ENCODE data around the gene CDH13.

CDH13 gene

DNA sequence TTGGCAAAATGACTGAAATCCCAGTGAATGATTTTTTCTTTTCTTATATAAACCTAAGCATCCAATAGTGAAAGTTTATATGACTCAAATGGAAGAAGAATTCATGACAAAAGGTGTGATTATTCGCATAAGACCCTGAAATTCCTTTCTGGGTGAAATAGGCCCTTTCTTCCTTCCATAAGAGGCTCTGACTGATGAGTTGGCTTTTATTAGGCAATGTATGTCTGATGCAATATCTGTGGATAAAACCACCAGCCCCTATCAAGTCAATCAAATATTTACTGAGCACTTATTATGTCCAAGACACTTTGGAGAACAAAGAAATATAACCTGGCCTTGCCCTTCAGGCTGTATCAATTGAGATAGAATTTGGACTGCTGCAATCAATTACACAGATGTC is 316.6 kb downstream of the CDH13 start:
- intact Hi-C loops (cut with micrococcal nuclease), result no loop called here
- Mint-ChIP-seq H3K27me3 (no peaks in the 10 kb centered on the region), H3K36me3 (ENCODE audit: low read depth) (no peaks in the 10 kb centered on the region), H3K4me3 (no peak overlapping the region), H3K9me3 (peaks cover 14% of the 10 kb centered on the region), H3K27ac (no peak overlapping the region), H3K4me1 (ENCODE audit: low read depth) (peaks cover 11% of the 10 kb centered on the region)

DNA sequence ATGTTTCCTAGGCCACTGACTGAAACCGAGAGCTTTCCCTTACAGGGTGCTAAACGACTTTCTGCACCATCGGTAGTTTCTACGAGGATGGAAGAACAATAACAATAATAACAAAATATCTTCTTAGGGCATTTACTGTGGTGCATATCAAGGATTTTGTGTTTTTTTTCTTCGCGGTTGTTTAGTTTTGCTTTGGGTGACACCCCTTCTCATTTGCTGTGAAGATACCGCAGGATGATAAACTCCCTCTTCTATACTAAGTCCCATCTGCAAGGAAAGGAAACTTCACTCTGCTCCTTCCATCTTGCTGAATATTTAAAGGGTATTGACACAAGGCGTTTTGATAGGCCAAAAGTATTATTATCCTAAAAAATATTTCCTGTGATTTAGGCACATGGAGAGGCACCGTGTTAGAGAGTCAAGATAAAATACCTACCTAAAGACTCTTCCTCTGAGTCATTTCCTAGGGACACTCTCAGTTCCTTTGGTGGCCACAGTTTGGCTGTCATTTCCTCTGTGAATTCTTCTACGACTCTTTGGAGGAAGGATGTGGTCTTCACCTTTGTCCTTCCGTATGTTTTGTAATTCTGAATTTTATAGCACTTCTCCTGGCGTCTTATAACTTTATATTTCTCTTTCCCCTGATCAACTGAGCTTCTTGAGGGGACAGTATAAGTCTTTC is 318.8 kb downstream of the CDH13 start:
- H3K27me3 Mint-ChIP-seq, result no peaks in the 10 kb centered on the region
- H3K4me1 Mint-ChIP-seq (ENCODE audit: low read depth), result peaks cover 11% of the 10 kb centered on the region
- H3K27ac Mint-ChIP-seq, result no peak overlapping the region
- no peak overlapping the region for H3K4me3 Mint-ChIP-seq
- intact Hi-C loops (cut with micrococcal nuclease), result no loop called here
- peaks cover 27% of the 10 kb centered on the region for H3K9me3 Mint-ChIP-seq
- no peaks in the 10 kb centered on the region for H3K36me3 Mint-ChIP-seq (ENCODE audit: low read depth)

DNA sequence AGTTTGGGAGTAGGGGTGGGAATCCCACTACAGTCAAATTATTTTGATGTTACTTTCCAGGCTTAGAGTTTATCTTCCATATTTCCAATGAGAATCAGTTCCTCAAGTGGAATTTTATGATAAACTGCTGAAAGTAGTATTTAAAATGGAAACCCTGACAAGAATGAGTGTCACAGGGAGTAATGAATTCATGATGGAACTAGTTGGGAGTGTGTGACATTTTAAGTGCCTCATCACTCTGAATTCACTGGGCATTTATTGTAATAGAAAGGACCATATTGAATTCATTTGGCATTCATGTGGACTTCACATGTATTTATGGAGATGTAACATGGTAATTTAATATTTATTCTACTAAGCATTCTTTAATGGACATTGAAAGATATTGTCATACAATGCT is 320.9 kb downstream of the CDH13 start:
- H3K4me3 Mint-ChIP-seq, result no peak overlapping the region
- H3K27ac Mint-ChIP-seq, result no peak overlapping the region
- H3K4me1 Mint-ChIP-seq (ENCODE audit: low read depth), result peaks cover 6% of the 10 kb centered on the region
- H3K27me3 Mint-ChIP-seq, result no peaks in the 10 kb centered on the region
- intact Hi-C loops (cut with micrococcal nuclease), result no loop called here
- no peaks in the 10 kb centered on the region for H3K36me3 Mint-ChIP-seq (ENCODE audit: low read depth)
- H3K9me3 Mint-ChIP-seq, result peaks cover 14% of the 10 kb centered on the region

DNA sequence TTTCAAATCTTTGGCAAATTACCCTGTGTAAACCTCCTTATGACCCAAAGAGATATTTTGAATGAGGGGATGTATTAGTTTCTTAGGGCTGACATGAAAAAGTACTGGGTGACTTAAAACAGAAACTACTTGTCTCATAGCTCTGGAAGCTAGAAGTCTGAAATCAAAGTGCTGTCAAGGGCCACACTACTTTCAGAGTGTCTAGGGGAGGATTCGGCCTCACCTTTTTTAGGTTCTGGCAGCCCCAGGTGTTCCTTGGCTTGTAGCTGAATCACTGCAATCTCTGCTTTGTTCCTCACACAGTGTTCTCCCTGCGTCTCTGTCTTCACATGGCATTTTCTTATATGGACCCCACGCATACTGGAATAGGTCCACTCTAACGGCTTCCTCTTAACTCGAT is 322.2 kb downstream of the CDH13 start:
- Mint-ChIP-seq H3K4me3 (no peak overlapping the region), H3K27me3 (no peaks in the 10 kb centered on the region), H3K27ac (no peak overlapping the region), H3K36me3 (ENCODE audit: low read depth) (no peaks in the 10 kb centered on the region), H3K4me1 (ENCODE audit: low read depth) (peaks cover 6% of the 10 kb centered on the region), H3K9me3 (peaks cover 14% of the 10 kb centered on the region)
- intact Hi-C loops (cut with micrococcal nuclease), result no loop called here

DNA sequence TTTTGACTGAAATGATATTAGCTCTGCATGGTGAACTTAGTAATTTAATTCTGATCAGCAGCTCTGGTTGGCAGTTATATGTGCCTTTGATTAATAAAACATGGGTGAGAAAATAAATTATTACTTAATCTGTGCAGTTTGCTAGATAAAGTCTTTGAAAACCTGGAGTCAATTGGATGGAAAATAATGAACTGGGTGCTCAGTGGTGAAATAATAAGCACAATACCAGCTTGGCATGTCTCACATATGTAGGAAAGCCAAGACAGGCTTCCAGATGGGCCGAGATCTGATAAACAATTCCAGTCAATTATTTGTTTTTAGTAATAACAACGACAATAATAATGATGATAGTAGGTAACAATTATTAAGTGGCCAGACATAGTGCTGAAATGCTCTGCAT is 326.7 kb downstream of the CDH13 start:
- no peaks in the 10 kb centered on the region for H3K27me3 Mint-ChIP-seq
- no peaks in the 10 kb centered on the region for H3K4me1 Mint-ChIP-seq (ENCODE audit: low read depth)
- H3K36me3 Mint-ChIP-seq (ENCODE audit: low read depth), result no peaks in the 10 kb centered on the region
- intact Hi-C loops (cut with micrococcal nuclease), result no loop called here
- no peak overlapping the region for H3K4me3 Mint-ChIP-seq
- H3K27ac Mint-ChIP-seq, result no peak overlapping the region
- H3K9me3 Mint-ChIP-seq, result peaks cover 14% of the 10 kb centered on the region

DNA sequence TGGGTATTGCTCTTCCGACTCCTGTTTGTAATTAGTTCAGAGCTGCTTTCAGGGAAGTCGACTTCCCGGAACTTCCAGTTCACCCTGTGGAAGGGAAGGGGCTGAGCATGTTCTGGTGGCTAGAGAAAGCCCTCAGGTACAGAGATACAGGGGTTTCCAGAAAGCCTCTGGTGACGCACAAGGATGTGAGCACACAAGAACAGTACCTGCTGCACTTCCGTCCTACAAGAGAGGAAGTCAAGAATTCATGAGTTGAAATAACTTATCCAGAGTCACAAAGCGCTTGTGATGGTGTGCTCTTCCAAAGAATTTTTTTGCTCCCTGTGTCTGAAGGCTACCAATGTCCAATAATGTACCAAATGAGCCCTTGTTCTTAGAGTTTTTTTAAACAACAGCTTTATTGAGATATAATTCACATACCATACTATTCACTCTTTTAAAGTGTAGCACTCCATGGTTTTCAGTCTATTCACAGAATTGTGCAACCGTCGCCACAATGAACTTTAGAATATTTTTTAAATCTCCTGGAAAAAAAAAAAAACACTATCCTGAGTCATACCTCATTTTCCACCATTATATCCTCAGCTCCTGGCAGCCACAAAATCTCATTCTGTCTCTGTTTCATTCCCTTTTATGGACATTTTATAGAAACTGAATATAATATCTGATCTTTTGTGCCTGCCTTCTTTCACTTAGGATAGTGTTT is 327.6 kb downstream of the CDH13 start:
- H3K36me3 Mint-ChIP-seq (ENCODE audit: low read depth), result no peaks in the 10 kb centered on the region
- no peak overlapping the region for H3K27ac Mint-ChIP-seq
- intact Hi-C loops (cut with micrococcal nuclease), result no loop called here
- no peaks in the 10 kb centered on the region for H3K27me3 Mint-ChIP-seq
- H3K9me3 Mint-ChIP-seq, result peaks cover 13% of the 10 kb centered on the region
- H3K4me3 Mint-ChIP-seq, result no peak overlapping the region
- H3K4me1 Mint-ChIP-seq (ENCODE audit: low read depth), result no peaks in the 10 kb centered on the region

DNA sequence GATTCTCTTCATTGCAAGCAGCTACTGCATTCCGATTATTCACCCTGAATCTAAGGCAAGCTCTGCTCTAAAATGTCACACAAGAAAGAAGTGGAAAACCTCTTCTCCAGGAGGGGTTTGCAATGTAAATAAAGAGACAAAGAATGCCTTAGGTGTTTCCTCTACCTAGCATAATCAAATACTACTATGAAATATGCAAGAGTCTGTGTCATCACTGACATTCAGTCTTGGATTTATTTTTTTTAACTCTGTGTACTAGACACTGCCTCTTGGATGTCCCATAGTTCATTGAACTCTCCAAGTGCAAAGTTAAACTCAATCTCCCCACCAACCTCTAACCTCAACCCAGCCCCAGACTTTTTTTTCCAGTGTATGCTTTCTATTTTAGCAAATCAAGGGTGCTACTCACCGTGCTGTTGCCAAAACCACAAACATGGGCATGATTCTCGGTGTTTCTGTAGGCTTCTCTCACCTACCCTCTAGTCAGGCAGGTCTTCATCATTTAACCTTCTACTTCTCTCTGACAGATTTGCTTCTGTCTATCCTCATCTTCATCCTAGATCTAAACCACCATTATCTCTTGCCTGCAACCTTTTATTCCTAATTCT is 329.1 kb downstream of the CDH13 start:
- Mint-ChIP-seq H3K4me1 (ENCODE audit: low read depth) (no peaks in the 10 kb centered on the region), H3K9me3 (no peaks in the 10 kb centered on the region), H3K4me3 (no peak overlapping the region), H3K27ac (no peak overlapping the region), H3K36me3 (ENCODE audit: low read depth) (no peaks in the 10 kb centered on the region), H3K27me3 (no peaks in the 10 kb centered on the region)
- intact Hi-C loops (cut with micrococcal nuclease), result no loop called here

DNA sequence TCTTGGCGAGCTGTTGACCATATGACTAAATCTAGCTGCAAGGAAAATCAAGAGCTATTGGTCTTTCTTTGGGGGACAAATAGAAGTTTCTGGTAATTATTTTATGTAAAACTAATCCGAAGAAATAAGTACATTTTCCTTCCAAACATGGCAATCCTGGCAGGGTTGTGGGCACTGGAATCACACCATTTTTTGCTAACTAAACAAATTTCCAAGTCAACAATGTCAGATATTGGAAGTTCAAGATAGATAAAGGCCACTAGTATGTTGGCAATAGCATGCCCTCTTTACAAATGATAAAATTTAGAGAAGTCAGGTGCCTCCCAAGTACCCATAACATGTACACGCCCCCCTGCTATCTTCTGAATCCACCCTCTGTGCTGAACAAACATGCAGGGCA is 330.4 kb downstream of the CDH13 start:
- no peak overlapping the region for H3K4me3 Mint-ChIP-seq
- no peak overlapping the region for H3K27ac Mint-ChIP-seq
- no peaks in the 10 kb centered on the region for H3K9me3 Mint-ChIP-seq
- no peaks in the 10 kb centered on the region for H3K36me3 Mint-ChIP-seq (ENCODE audit: low read depth)
- intact Hi-C loops (cut with micrococcal nuclease), result no loop called here
- no peaks in the 10 kb centered on the region for H3K27me3 Mint-ChIP-seq
- H3K4me1 Mint-ChIP-seq (ENCODE audit: low read depth), result no peaks in the 10 kb centered on the region

DNA sequence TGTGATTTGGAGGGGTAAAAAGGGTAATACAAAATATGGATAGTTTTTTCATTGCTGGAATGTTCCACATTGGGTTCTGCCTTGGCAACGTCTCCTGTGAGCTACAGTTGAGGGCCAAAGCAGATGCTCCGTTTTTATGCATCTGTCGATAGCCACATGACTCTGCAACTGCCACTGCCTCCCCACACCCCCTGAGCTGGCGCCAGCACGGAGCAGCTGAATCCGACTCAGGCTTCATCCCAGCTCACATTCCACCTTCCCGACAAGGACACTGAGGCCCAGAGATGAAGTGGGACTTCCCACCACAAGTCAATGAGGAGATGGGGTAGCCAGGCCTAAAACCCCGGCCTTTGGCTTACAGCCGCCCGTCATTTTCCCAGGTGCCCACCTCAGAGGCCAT is 334.1 kb downstream of the CDH13 start:
- Mint-ChIP-seq H3K9me3 (no peaks in the 10 kb centered on the region), H3K4me3 (no peak overlapping the region), H3K36me3 (ENCODE audit: low read depth) (no peaks in the 10 kb centered on the region), H3K4me1 (ENCODE audit: low read depth) (no peaks in the 10 kb centered on the region), H3K27ac (no peak overlapping the region), H3K27me3 (no peaks in the 10 kb centered on the region)
- intact Hi-C loops (cut with micrococcal nuclease), result no loop called here

DNA sequence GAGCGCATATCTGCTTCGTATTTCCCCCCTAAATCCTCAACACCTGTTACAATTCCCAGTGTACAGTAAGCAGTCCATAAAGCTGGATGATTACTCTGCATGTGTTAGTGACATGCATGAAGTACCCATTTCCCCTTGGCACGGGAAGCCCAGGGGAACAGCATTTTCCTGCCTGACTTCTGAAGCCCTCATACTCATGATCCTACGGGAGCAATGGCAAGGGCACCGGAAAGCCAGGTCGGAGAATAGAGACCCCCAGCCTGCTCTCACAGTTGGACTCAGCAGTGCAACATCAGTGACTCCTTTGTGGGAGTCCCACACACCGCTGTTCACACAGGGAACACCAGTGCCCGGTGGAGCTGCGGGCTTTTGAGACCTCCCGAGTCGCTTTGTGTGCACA is 336.9 kb downstream of the CDH13 start:
- Mint-ChIP-seq H3K27ac (no peak overlapping the region), H3K9me3 (no peaks in the 10 kb centered on the region), H3K27me3 (no peaks in the 10 kb centered on the region), H3K4me1 (ENCODE audit: low read depth) (no peaks in the 10 kb centered on the region), H3K4me3 (no peak overlapping the region), H3K36me3 (ENCODE audit: low read depth) (no peaks in the 10 kb centered on the region)
- intact Hi-C loops (cut with micrococcal nuclease), result no loop called here

DNA sequence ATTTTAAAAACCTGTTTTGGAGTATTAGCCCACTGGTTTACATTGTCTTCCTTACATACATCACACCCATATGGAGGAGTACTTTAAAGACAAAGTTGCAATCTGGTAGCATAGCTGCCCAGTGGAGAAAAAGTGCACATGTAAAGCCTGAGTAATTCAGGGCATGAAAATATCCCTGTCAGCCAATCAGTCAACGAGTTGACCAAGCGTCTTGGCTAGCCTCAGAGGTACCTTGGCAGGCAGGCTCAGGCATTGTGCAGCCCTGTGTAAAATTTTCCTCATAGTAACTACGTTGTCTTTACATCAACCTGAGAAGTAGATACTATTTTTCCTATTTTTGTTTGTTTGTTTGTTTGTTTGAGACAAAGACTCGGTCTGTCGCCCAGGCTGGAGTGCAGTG is 339.0 kb downstream of the CDH13 start:
- Mint-ChIP-seq H3K4me1 (ENCODE audit: low read depth) (no peaks in the 10 kb centered on the region), H3K4me3 (no peak overlapping the region), H3K27ac (no peak overlapping the region), H3K27me3 (no peaks in the 10 kb centered on the region), H3K36me3 (ENCODE audit: low read depth) (no peaks in the 10 kb centered on the region), H3K9me3 (peaks cover under 1% of the 10 kb centered on the region)
- intact Hi-C loops (cut with micrococcal nuclease), result no loop called here

DNA sequence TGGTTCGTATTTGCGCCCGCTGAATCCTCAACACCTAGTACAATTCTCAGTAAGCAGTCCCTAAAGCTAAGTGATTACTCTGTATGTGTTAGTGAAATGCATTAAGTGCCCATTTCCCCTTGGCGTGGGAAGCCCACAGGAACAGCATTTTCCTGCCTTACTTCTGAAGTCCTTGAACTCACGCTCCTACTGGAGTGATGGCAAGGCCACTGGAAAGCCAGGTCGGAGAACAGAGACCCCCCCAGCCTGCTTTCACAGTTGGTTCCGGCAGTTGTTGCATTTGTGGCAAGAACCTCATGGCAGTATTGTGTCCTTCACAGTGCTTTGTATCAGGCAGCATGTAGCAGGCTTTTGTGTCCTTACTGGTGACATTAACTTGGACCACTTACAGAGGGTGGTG is 340.7 kb downstream of the CDH13 start:
- intact Hi-C loops (cut with micrococcal nuclease), result no loop called here
- H3K36me3 Mint-ChIP-seq (ENCODE audit: low read depth), result no peaks in the 10 kb centered on the region
- H3K4me3 Mint-ChIP-seq, result no peak overlapping the region
- H3K27ac Mint-ChIP-seq, result no peak overlapping the region
- H3K27me3 Mint-ChIP-seq, result peaks cover 2% of the 10 kb centered on the region
- H3K9me3 Mint-ChIP-seq, result peaks cover 9% of the 10 kb centered on the region
- H3K4me1 Mint-ChIP-seq (ENCODE audit: low read depth), result no peaks in the 10 kb centered on the region

DNA sequence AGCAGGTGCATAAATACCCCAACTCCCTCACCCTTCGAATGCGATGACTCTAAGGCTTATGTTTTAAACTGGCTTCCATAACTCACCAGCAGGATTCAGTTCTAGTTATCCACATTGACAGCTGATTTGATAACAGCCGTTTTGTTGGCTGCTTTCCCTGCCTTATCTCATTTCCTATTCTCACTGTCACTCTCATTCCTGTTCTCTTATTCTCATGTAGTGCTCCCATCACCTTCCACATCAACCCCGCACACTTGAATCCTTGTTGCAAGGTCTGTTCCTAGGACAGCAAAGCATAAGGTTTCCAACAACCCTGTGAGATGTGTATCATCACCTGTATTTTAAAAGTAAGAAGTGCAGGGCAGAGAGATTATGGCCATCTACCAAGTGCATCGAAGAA is 344.4 kb downstream of the CDH13 start:
- Mint-ChIP-seq H3K27ac (no peak overlapping the region), H3K27me3 (peaks cover 2% of the 10 kb centered on the region), H3K4me3 (no peak overlapping the region), H3K9me3 (peaks cover 25% of the 10 kb centered on the region), H3K36me3 (ENCODE audit: low read depth) (no peaks in the 10 kb centered on the region), H3K4me1 (ENCODE audit: low read depth) (no peaks in the 10 kb centered on the region)
- intact Hi-C loops (cut with micrococcal nuclease), result no loop called here

DNA sequence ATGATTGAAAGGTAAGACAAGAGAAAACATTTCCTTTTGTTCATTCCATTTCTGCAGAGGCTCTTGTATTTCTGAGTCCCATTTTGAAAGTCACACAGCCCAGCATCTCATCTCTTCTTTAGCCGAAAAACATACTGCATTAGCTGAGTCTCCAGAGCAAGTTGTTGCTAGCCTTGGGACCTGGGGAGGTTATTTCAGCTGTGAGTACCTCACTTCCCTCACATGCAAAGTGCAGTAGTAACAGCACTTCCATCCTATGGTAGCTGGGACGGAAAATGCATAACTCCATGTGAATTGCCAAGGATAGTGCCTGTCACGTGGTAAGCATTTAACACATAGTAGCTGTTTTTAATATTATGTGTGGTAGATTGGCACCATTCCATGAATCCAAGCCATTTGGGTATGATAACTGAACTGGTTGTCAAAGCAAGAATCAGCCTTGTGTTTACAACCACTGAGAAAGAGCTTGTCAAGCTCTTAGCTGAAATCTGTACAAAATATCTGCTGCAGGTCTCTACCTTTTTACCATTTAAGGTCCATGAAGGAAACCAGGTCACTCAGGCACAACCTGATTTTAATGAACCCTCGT is 345.7 kb downstream of the CDH13 start:
- peaks cover 31% of the 10 kb centered on the region for H3K9me3 Mint-ChIP-seq
- intact Hi-C loops (cut with micrococcal nuclease), result no loop called here
- no peaks in the 10 kb centered on the region for H3K36me3 Mint-ChIP-seq (ENCODE audit: low read depth)
- no peak overlapping the region for H3K27ac Mint-ChIP-seq
- H3K27me3 Mint-ChIP-seq, result peaks cover 2% of the 10 kb centered on the region
- H3K4me1 Mint-ChIP-seq (ENCODE audit: low read depth), result no peaks in the 10 kb centered on the region
- H3K4me3 Mint-ChIP-seq, result no peak overlapping the region
